GM23338 (cell line): ENCODE results near the gene NT5M. TPM values are rescaled to one million over a fixed set of nuclear protein-coding genes. Genes with fewer than 3 reads are reported as not detected.

Experiments
- ATAC-seq: fragments of 200-7000 bp; cut with Tn5 transposase; 3 replicates; pipeline ENCODE4 v1.9.1; 2020
- DNase-seq: peaks from one replicate; pipeline ENCODE4 v3.0.0-alpha.2; 2015; ENCODE audit warnings: low spot score
- H2AFZ ChIP-seq: fragments of 200-600 bp; sonication (generic); 2 replicates; pipeline ENCODE4 v1.8.0; 2016; ENCODE audit warnings: antibody characterized with exemption, mild to moderate bottlenecking, moderate library complexity
- H3F3A ChIP-seq: fragments of 200-600 bp; sonication (generic); replicated peaks from 2 replicates; pipeline ENCODE4 v1.8.0; 2017; ENCODE audit warnings: antibody characterized with exemption, mixed run types, low read depth
- H3K27ac ChIP-seq: fragments of 200-600 bp; sonication (generic); 2 replicates; pipeline ENCODE4 v1.6.1; 2016; ENCODE audit warnings: low read depth
- H3K27me3 ChIP-seq: fragments of 200-600 bp; sonication (generic); 2 replicates; pipeline ENCODE4 v1.8.0; 2016; ENCODE audit warnings: mild to moderate bottlenecking, mixed run types, moderate library complexity; ENCODE audit not compliant: insufficient read depth
- H3K36me3 ChIP-seq: fragments of 200-600 bp; sonication (generic); 2 replicates; pipeline ENCODE4 v1.8.0; 2016; ENCODE audit warnings: mild to moderate bottlenecking; ENCODE audit not compliant: insufficient read depth
- H3K4me1 ChIP-seq: fragments of 200-600 bp; sonication (generic); 2 replicates; pipeline ENCODE4 v1.8.0; 2016; ENCODE audit warnings: mild to moderate bottlenecking, moderate library complexity; ENCODE audit not compliant: insufficient read depth
- H3K4me2 ChIP-seq: fragments of 200-600 bp; sonication (generic); 2 replicates; pipeline ENCODE4 v1.7.1; 2017; ENCODE audit warnings: mixed run types
- H3K4me3 ChIP-seq: fragments of 200-600 bp; sonication (generic); 2 replicates; pipeline ENCODE4 v1.6.1; 2016; ENCODE audit warnings: mixed run types
- H3K79me2 ChIP-seq: fragments of 200-600 bp; sonication (generic); replicated peaks from 2 replicates; pipeline ENCODE4 v1.8.0; 2017; ENCODE audit warnings: mild to moderate bottlenecking; ENCODE audit not compliant: insufficient read depth
- H3K9me2 ChIP-seq: fragments of 200-600 bp; sonication (generic); 2 replicates; pipeline ENCODE4 v1.8.0; 2017; ENCODE audit not compliant: insufficient read depth
- H4K20me1 ChIP-seq: fragments of 200-600 bp; sonication (generic); replicated peaks from 2 replicates; pipeline ENCODE4 v1.8.0; 2017; ENCODE audit warnings: mild to moderate bottlenecking; ENCODE audit not compliant: insufficient read depth
- H3K27ac Mint-ChIP-seq: 2 replicates; pipeline ENCODE4 v1.8.0; 2020; ENCODE audit warnings: inconsistent platforms, mild to moderate bottlenecking, moderate library complexity, mixed read lengths
- H3K27me3 Mint-ChIP-seq: 3 replicates; pipeline ENCODE4 v1.8.0; 2022; ENCODE audit warnings: low read depth, mild to moderate bottlenecking, moderate library complexity, mixed read lengths, inconsistent platforms; ENCODE audit not compliant: insufficient read depth, poor library complexity
- H3K36me3 Mint-ChIP-seq: 3 replicates; pipeline ENCODE4 v1.8.0; 2021; ENCODE audit warnings: low read depth, mild to moderate bottlenecking, inconsistent platforms, moderate library complexity, mixed read lengths
- H3K4me1 Mint-ChIP-seq: 3 replicates; pipeline ENCODE4 v1.8.0; 2020; ENCODE audit warnings: mild to moderate bottlenecking, inconsistent platforms, mixed read lengths
- H3K4me3 Mint-ChIP-seq: 3 replicates; pipeline ENCODE4 v1.8.0; 2021; ENCODE audit warnings: moderate library complexity, mild to moderate bottlenecking, inconsistent platforms, mixed read lengths
- H3K9me3 Mint-ChIP-seq: 3 replicates; pipeline ENCODE4 v1.8.0; 2020; ENCODE audit warnings: moderate library complexity, mild to moderate bottlenecking, inconsistent platforms, mixed read lengths
- CREB1 ChIP-seq: fragments of 250-450 bp; sonication (Bioruptor Pico); IDR thresholded peaks from 2 replicates; pipeline ENCODE4 v1.5.0; 2020; ENCODE audit warnings: low read depth, mild to moderate bottlenecking, moderate library complexity
- CTCF ChIP-seq, 2 experiments: fragments of 200-600 bp in 1 of 2; sonication (generic) in 1 of 2; conservative IDR thresholded peaks; 2 replicates each; pipeline versions ENCODE4 v1.5.1 to v1.6.1; 2016 to 2017; ENCODE audit warnings: antibody characterized with exemption in 2 of 2, low read depth in 2 of 2, mild to moderate bottlenecking in 2 of 2, moderate library complexity in 1 of 2
- ETS1 ChIP-seq: IDR thresholded peaks from 2 replicates; pipeline ENCODE4 v1.6.1; 2016; ENCODE audit warnings: antibody characterized with exemption
- EZH2 ChIP-seq: fragments of 200-600 bp; sonication (generic); IDR thresholded peaks from one replicate; pipeline ENCODE4 v1.8.0; 2017; ENCODE audit warnings: antibody characterized with exemption, mild to moderate bottlenecking, low read depth; ENCODE audit not compliant: unreplicated experiment
- EZH2phosphoT487 ChIP-seq: fragments of 200-600 bp; sonication (generic); IDR thresholded peaks from one replicate; pipeline ENCODE4 v1.8.1; 2018; ENCODE audit warnings: antibody characterized with exemption; ENCODE audit not compliant: unreplicated experiment
- JUNB ChIP-seq: IDR thresholded peaks from one replicate; pipeline ENCODE4 v1.6.1; 2016; ENCODE audit warnings: antibody characterized with exemption; ENCODE audit not compliant: unreplicated experiment
- NANOG ChIP-seq: IDR thresholded peaks from 2 replicates; pipeline ENCODE4 v1.6.1; 2016; ENCODE audit warnings: antibody characterized with exemption, borderline replicate concordance
- STAT1 ChIP-seq: IDR thresholded peaks from one replicate; pipeline ENCODE4 v1.6.1; 2016; ENCODE audit warnings: antibody characterized with exemption; ENCODE audit not compliant: unreplicated experiment
- ZNF114 ChIP-seq: fragments of 250-450 bp; sonication (Bioruptor Pico); IDR thresholded peaks from 2 replicates; pipeline ENCODE4 v1.5.0; 2020; ENCODE audit warnings: mild to moderate bottlenecking, moderate library complexity
- ZNF331 ChIP-seq: fragments of 250-450 bp; sonication (Bioruptor Pico); IDR thresholded peaks from 2 replicates; pipeline ENCODE4 v1.5.0; 2020; ENCODE audit warnings: low read depth, mild to moderate bottlenecking, moderate library complexity
- ZNF462 ChIP-seq: fragments of 250-450 bp; sonication (Bioruptor Pico); IDR thresholded peaks from 2 replicates; pipeline ENCODE4 v1.5.0; 2020; ENCODE audit warnings: mild to moderate bottlenecking, moderate library complexity
- polyA plus RNA-seq: library from polyadenylated mRNA; unstranded; fragments of >200 nt; fragmentation: Nextera tagmentation; extraction: Ambion mirVana; gene quantifications from 2 replicates; pipeline ENCODE4 v1.2.1, GENCODE V29; 2016
- total RNA-seq: library from RNA; depleted of rRNA; stranded (reverse); fragments of >200 nt; shearing (Covaris generic); gene quantifications from 2 replicates; pipeline ENCODE4 v1.2.3, GENCODE V29; 2014

NT5M gene
- total and polyA plus RNA-seq, 2 experiments from 2014 or later = 6.0 to 10.6 TPM

- H3K9me3 Mint-ChIP-seq = no peaks in the 10 kb centered on the region
- H3K4me1 ChIP-seq = 0 out of 2 replicates have a peak, but pooled peaks cover 5% of the 10 kb centered on the region
- H3K4me2 ChIP-seq = no peak overlapping the region
- H3F3A ChIP-seq = no peaks in the 10 kb centered on the region
- no peak overlapping the region for H3K4me3 Mint-ChIP-seq
- H3K4me3 ChIP-seq = no peak overlapping the region
- H3K27ac Mint-ChIP-seq = no peak overlapping the region
- no peaks in the 10 kb centered on the region for H3K9me2 ChIP-seq
- H3K79me2 ChIP-seq = no peaks in the 10 kb centered on the region
- DNase-seq = no peak
- H3K27me3 ChIP-seq = no peaks in the 10 kb centered on the region
- H2AFZ ChIP-seq = no peak overlapping the region
- no peak; the same call in 2 of the 3 replicates for ATAC-seq
- peaks cover 10% of the 10 kb centered on the region for H3K27me3 Mint-ChIP-seq
- H3K4me1 Mint-ChIP-seq = peaks cover 4% of the 10 kb centered on the region
- no peaks in the 10 kb centered on the region for H3K36me3 Mint-ChIP-seq
- H3K27ac ChIP-seq = no peak overlapping the region
- TF ChIP-seq CREB1 (no peak), NANOG (no peak), ZNF114 (no peak), ZNF462 (CRISPR knock-in tag) (no peak)
- H3K36me3 ChIP-seq = no peaks in the 10 kb centered on the region
- H4K20me1 ChIP-seq = no peaks in the 10 kb centered on the region
These were observed 46.5 kb downstream of the NT5M start for GRCh38 chr17:17349724-17350106.

- ATAC-seq (peak; percentile 64), DNase-seq (peak; percentile 79)
- H3K27ac ChIP-seq = 0 out of 2 replicates have a peak overlapping the region, but pooled peaks have one; percentile 3
- TF ChIP-seq ZNF331 (CRISPR knock-in tag) (no peak), ETS1 (no peak), EZH2phosphoT487 (no peak), STAT1 (no peak), JUNB (no peak), ZNF114 (no peak), CTCF (conservative IDR thresholded peaks at IDR 0.05; ENCODE audit: low read depth in 2 of 2) (no peak), NANOG (no peak), CREB1 (no peak), EZH2 (no peak)
These were observed 47.5 kb downstream of the NT5M start for GRCh38 chr17:17350491-17351355.

More at GRCh38 chr17:17350491-17351355, 47.5 kb downstream of the NT5M start:
- Histone ChIP-seq H3K79me2 (no peaks in the 10 kb centered on the region), H3K4me2 (no peak overlapping the region), H3K36me3 (no peaks in the 10 kb centered on the region), H4K20me1 (no peaks in the 10 kb centered on the region), H3K27me3 (no peaks in the 10 kb centered on the region), H2AFZ (no peak overlapping the region), H3K9me2 (no peaks in the 10 kb centered on the region), H3K4me3 (no peak overlapping the region), H3K4me1 (peaks cover 5% of the 10 kb centered on the region; the same call in 1 of the 2 replicates), H3F3A (no peaks in the 10 kb centered on the region)
- peaks cover 20% of the 10 kb centered on the region for H3K27me3 Mint-ChIP-seq
- H3K36me3 Mint-ChIP-seq = no peaks in the 10 kb centered on the region
- H3K4me1 Mint-ChIP-seq = peaks cover 7% of the 10 kb centered on the region
- H3K27ac Mint-ChIP-seq = peak overlapping the region; percentile 80
- peak overlapping the region; percentile 3; the same call in 1 of the 3 replicates for H3K4me3 Mint-ChIP-seq
- H3K9me3 Mint-ChIP-seq = no peaks in the 10 kb centered on the region
